GM19023 (cell line): ENCODE results near the gene SDSL.

Experiments
- ATAC-seq: cut with Tn5 transposase; IDR thresholded peaks from one replicate; pipeline ENCODE4 v1.9.1; 2021; ENCODE audit warnings: mild to moderate bottlenecking, moderate library complexity; ENCODE audit not compliant: unreplicated experiment

The SDSL gene

GRCh38 chr12:113396200-113396599, 26.0 kb upstream of the SDSL start:
- ATAC-seq = no peak

GRCh38 chr12:113396828-113397496, 25.2 kb upstream of the SDSL start:
- no peak for ATAC-seq

- no peak for ATAC-seq
These were observed 24.5 kb upstream of the SDSL start for GRCh38 chr12:113397497-113398197.

- ATAC-seq = no peak
These were observed 23.6 kb upstream of the SDSL start for GRCh38 chr12:113398346-113399290.

GRCh38 chr12:113399490-113399889, 22.7 kb upstream of the SDSL start:
- no peak for ATAC-seq

- ATAC-seq = no peak
These were observed 21.8 kb upstream of the SDSL start for GRCh38 chr12:113400362-113400761.

GRCh38 chr12:113401066-113402000, 20.8 kb upstream of the SDSL start:
- ATAC-seq = no peak

GRCh38 chr12:113402586-113403260, 19.5 kb upstream of the SDSL start:
- ATAC-seq = no peak

- ATAC-seq = no peak
These were observed 18.5 kb upstream of the SDSL start, which contains the start of gene SDS for GRCh38 chr12:113403435-113404415. TSS of gene SDS (minus strand) at chr12:113403887. CDS start at chr12:113399708, 4,179 bp downstream.

- no peak for ATAC-seq
These were observed 16.5 kb upstream of the SDSL start for GRCh38 chr12:113405694-113406093.

- no peak for ATAC-seq
These were observed 14.1 kb upstream of the SDSL start for GRCh38 chr12:113407931-113408600.

- ATAC-seq = no peak
These were observed 13.4 kb upstream of the SDSL start for GRCh38 chr12:113408756-113409298.

- ATAC-seq = no peak
These were observed 12.6 kb upstream of the SDSL start for GRCh38 chr12:113409462-113410124.

GRCh38 chr12:113413488-113413939, 8.7 kb upstream of the SDSL start:
- ATAC-seq = no peak

GRCh38 chr12:113414519-113415038, 7.6 kb upstream of the SDSL start:
- ATAC-seq = no peak

- no peak for ATAC-seq
These were observed 6.0 kb upstream of the SDSL start for GRCh38 chr12:113416091-113416754.
